Keratinocyte (primary cell): ENCODE data around the gene SLC39A3.
"Not testable (repeated sequence)": the region's sequence is repeated elsewhere in the genome, so short reads cannot be mapped to it uniquely, and the experiment has no call there.

Experiments used
- CTCF ChIP-seq, 3 experiments: IDR thresholded peaks in 1 of 3; conservative IDR thresholded peaks in 1 of 3; optimal IDR thresholded peaks in 1 of 3; 2 replicates in 2 of 3; 3 replicates in 1 of 3; pipeline versions ENCODE3 to v1.5.1; 2011; ENCODE audit warnings: low read length in 3 of 3, mild to moderate bottlenecking in 3 of 3, moderate library complexity in 2 of 3, control low read depth in 1 of 3, inconsistent platforms in 1 of 3; ENCODE audit not compliant: insufficient read depth in 2 of 3; ENCODE audit errors: extremely low read depth in 1 of 3
- EZH2 ChIP-seq: IDR thresholded peaks from one replicate; pipeline ENCODE4 v1.6.1; 2012; ENCODE audit warnings: inconsistent platforms, mild to moderate bottlenecking, low read length, moderate library complexity

GRCh38 chr19:2714102-2714501 lies 25.7 kb downstream of the SLC39A3 start:
- not testable (repeated sequence) for TF ChIP-seq CTCF (optimal IDR thresholded peaks at IDR 0.05 in 1 of 3, IDR thresholded peaks at IDR 0.05 in 1 of 3, conservative IDR thresholded peaks at IDR 0.05 in 1 of 3; ENCODE audit: extremely low read depth in 1 of 3, insufficient read depth in 2 of 3, low read length in 3 of 3); EZH2
